ENCODE data around the gene PRMT2.

GRCh38 chr21:46616050-46616449, 19.4 kb upstream of the PRMT2 start:
- TF ChIP-seq, protein P1, sequence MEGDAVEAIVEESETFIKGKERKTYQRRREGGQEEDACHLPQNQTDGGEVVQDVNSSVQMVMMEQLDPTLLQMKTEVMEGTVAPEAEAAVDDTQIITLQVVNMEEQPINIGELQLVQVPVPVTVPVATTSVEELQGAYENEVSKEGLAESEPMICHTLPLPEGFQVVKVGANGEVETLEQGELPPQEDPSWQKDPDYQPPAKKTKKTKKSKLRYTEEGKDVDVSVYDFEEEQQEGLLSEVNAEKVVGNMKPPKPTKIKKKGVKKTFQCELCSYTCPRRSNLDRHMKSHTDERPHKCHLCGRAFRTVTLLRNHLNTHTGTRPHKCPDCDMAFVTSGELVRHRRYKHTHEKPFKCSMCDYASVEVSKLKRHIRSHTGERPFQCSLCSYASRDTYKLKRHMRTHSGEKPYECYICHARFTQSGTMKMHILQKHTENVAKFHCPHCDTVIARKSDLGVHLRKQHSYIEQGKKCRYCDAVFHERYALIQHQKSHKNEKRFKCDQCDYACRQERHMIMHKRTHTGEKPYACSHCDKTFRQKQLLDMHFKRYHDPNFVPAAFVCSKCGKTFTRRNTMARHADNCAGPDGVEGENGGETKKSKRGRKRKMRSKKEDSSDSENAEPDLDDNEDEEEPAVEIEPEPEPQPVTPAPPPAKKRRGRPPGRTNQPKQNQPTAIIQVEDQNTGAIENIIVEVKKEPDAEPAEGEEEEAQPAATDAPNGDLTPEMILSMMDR (IDR thresholded peaks at IDR 0.05) = no peak
- no peak for TF ChIP-seq EP300 (IDR thresholded peaks at IDR 0.05)
- TF ChIP-seq JUN (IDR thresholded peaks at IDR 0.05) = no peak
- TF ChIP-seq, protein P2, sequence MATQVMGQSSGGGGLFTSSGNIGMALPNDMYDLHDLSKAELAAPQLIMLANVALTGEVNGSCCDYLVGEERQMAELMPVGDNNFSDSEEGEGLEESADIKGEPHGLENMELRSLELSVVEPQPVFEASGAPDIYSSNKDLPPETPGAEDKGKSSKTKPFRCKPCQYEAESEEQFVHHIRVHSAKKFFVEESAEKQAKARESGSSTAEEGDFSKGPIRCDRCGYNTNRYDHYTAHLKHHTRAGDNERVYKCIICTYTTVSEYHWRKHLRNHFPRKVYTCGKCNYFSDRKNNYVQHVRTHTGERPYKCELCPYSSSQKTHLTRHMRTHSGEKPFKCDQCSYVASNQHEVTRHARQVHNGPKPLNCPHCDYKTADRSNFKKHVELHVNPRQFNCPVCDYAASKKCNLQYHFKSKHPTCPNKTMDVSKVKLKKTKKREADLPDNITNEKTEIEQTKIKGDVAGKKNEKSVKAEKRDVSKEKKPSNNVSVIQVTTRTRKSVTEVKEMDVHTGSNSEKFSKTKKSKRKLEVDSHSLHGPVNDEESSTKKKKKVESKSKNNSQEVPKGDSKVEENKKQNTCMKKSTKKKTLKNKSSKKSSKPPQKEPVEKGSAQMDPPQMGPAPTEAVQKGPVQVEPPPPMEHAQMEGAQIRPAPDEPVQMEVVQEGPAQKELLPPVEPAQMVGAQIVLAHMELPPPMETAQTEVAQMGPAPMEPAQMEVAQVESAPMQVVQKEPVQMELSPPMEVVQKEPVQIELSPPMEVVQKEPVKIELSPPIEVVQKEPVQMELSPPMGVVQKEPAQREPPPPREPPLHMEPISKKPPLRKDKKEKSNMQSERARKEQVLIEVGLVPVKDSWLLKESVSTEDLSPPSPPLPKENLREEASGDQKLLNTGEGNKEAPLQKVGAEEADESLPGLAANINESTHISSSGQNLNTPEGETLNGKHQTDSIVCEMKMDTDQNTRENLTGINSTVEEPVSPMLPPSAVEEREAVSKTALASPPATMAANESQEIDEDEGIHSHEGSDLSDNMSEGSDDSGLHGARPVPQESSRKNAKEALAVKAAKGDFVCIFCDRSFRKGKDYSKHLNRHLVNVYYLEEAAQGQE (IDR thresholded peaks at IDR 0.05) = no peak
- TF ChIP-seq SREBF2 (IDR thresholded peaks at IDR 0.05) = no peak
- TF ChIP-seq KDM1A (IDR thresholded peaks at IDR 0.05; ENCODE audit: low read depth) = no peak
- TF ChIP-seq, protein P3, sequence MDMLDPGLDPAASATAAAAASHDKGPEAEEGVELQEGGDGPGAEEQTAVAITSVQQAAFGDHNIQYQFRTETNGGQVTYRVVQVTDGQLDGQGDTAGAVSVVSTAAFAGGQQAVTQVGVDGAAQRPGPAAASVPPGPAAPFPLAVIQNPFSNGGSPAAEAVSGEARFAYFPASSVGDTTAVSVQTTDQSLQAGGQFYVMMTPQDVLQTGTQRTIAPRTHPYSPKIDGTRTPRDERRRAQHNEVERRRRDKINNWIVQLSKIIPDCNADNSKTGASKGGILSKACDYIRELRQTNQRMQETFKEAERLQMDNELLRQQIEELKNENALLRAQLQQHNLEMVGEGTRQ (IDR thresholded peaks at IDR 0.05) = no peak
- no peak for TF ChIP-seq CHD2 (IDR thresholded peaks at IDR 0.05; ENCODE audit: low read length, partially characterized antibody)
- TF ChIP-seq ZSCAN20 (CRISPR knock-in tag; IDR thresholded peaks at IDR 0.05) = no peak

All from A549 (cell line).